ENCODE measurements around the gene CSF1.
"Not testable (repeated sequence)": the region's sequence is repeated elsewhere in the genome, so short reads cannot be mapped to it uniquely, and the experiment has no call there.

The CSF1 gene

DNA sequence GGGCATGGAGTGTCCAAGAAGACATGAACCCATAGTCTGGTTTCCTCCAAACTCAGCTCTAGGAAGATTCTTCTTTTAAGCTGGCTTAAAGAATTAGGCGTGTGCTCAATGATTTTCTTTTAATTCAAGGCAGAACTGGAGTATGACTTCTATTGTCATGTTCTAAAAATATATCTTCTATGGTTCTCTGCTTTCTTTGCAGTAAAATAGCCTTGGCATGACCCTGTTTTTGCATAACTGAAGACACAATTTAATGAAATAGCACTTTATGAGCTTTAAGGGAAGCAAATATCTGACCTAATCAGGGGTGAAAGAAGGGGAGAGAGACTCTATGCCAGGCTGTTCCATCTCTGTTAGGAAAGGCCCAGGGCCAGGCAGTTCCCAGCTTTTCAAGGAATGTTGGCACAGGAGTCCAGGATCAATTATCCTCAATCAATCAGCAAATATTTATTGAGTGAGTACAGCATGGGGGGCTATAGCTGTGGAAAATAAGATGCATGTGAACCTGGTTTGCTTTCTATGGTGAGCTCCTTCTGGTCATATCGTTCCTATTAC lies 7.2 kb upstream of the CSF1 start:
- DNase-seq = no peak

DNA sequence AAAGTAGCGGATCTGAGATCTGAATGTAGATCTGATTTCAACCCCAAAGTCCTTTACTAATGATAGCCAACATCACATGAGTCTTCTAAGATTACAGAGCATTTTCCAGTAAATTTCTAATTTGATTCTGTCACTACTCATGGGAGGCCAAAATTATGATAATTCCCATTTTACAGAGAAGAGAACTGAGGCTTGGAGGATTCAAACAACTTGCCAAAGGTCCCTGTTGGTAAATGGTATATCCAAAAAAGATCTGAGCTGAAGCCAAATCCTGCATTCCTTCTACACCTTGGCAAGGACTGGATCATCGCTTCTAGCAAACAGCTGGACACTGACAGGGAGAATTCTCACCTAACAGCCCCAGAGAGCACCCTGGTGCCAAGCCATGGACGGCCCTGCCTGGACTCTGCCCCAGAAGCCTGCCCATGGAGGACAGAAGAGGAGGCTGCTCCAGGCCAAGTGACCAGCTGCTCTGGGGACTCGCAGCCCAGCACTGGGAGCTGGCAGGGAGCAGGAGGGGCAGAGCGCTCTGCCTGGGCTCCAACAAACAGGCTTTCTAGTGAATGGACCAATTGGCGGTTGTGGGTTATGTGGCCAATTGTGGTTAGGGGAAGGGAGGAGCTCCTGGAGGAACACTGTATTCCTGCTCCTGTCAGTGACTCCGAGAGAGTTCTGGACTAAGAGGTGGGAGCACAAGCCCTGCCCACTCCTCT lies 6.4 kb upstream of the CSF1 start:
- no peak for DNase-seq

DNA sequence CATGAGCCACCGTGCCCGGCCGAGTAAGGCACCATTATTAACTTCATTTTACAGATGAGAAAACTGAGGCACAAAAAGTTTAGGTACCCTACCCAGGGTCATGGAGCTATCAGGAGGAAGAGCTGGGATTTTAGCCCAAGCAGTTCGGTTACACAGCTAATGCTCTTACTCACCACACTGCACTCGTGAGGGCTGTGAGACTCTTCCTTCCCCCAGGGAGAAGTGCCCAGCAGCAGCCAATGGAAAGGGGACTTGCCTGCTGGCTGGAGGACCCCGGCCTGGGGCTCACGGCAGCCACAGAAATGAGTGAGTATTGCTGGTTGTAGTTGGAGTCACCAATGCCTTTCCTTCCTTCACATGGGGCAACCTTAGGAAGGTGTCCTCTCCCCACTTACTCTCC lies 5.2 kb upstream of the CSF1 start:
- no peak for DNase-seq

DNA sequence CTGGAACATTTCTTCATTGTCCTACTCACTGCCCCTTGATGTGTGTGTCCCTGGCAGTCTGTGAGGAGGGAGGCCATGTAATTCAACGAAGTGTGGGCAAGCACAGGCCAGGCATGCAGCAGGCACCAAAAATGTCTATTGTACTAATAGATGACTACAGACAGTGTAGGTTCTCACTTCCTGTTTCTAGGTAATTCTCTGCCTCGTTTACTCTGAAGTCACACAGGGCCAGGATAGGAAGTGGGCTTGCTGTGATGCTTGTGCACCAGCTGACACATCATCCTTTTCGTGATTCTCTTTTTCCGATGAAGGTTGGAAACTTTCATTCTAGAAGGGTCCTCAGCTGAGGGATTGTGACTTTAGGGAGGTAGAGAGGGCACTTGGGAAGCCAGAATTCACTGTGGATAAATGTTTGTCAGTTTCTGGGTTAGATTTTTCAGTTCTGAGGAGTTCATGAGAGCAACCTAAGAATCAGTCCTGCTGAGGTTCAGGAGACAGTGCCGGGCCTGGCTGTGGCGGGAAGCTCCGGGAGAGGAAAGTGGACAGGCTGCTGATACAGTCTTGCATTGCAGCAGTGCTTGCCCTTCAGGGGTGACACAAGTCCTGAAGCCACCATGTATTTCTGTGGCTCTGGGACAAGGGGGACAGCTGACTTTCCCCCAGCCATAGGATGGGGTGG lies 4.3 kb upstream of the CSF1 start:
- no peak for DNase-seq

DNA sequence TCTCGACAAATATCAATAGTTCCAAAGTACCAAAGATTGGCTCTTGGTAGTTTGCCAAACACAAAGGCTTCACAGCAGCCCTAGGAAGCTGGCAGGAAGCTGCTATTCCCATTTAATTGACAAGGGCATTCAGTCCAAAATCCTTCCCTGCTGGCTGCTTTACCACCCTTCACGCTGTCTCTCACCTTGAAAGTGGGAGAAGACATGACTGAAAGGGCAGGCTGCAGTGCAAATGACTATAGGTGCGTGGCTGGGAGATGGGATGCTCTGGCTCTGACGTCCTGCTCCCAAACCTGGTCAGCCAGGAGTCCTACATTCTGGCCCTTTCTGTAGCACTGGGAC lies 3.8 kb upstream of the CSF1 start:
- DNase-seq = no peak

DNA sequence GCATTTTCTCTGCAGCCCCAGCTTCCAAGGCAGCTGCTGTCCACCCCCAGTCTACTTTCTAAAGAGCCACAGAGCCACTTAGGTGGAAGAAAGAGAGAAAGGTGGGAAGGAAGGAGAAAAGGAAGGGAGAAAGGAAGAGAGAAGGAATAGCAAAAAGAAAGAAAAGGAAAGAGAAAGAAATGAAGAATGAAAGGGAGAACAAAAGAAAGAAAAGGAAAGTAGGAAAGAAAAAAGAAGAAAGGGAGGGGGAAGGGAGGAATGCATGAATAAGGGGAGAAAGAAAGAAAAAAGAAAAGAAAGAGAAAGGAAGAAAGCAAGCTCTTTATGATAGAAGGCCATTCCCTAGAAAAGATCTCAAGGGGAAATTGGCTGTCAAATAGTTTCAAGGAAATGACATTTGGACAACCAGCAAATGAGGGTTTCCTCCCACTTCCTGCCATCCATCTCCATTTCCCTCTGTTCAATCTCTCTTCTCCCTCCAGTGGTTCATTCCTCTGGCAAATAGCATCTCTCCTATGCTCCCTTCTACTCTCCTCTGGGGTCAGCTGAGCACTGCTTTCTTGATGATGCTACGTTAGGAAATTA lies 3.4 kb upstream of the CSF1 start:
- no peak for DNase-seq

DNA sequence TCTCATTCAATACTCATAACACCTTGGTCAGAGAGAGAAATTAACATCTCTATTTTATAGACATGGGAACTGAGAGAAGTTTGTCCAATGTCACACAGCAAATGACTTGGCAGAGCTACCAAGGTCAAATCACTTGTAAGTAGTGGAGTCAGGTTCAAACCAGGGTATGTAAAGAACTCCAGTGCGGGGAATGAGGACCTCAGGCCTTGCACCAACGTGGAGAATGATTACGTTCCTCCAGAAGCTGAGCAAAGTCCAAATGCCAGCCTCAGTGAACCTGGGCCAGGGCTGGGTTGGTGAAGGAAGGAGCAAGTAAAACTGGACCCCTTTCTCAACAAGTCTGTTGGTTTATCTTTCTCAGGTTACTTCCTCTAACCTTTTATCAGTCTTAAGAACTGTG lies 1.8 kb upstream of the CSF1 start:
- DNase-seq = no peak

DNA sequence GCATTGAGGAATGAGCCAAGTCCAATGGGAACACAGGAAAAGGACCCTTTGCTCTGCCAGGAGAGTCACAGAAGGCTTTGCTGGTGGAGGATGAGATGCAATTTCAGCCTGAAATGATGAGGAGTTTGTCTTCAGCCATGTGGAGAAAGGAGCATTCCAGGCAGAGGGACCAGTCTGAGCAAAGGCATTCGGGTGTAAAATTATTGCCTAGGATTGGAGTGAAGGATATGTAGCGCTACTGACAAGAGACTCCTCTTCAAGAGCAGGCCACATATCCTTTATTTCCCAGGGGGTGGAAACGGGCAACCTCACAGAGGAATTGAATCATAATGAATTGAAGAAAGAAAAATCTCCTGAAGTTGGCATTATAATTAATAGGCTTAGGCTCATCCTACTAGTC lies 1.1 kb upstream of the CSF1 start:
- DNase-seq = no peak

DNA sequence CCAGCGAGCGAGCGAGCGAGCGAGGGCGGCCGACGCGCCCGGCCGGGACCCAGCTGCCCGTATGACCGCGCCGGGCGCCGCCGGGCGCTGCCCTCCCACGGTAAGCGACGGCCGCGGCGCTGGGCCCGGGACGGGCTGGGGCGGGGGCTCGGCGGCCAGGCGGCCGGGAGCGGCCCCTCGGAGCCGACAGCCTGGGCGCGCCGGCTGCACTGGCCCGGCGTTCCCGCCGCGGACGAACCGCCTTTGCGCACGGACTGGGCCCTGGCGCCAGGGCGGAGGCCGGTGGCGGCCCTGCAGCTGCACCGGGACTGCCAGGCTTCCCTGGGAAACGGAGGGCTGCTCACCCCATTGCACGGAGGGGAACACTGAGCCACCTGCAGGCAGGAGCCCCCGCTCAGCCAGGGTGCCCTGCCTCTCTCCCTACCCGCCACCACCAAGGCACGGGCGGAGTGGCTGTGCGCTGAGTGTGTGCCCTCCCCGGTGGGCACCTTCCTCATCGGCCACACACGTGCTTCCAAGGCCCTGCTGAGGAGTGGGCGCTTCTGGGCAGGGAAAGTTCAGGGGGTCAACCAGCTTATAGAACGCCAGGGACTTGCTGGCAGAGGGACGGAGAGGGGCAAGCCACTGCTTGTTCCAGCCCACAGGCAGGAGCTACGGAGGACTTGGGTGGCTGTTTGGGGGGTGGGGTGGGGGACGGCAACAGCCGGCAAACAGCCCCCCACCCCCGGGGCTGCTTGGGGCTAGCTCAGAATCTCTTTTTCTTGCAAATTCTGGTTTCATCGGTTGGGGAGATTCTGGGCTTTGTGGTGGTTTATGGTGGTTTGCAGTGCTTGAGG lies 532 bp downstream of the CSF1 start:
- DNase-seq = no peak

DNA sequence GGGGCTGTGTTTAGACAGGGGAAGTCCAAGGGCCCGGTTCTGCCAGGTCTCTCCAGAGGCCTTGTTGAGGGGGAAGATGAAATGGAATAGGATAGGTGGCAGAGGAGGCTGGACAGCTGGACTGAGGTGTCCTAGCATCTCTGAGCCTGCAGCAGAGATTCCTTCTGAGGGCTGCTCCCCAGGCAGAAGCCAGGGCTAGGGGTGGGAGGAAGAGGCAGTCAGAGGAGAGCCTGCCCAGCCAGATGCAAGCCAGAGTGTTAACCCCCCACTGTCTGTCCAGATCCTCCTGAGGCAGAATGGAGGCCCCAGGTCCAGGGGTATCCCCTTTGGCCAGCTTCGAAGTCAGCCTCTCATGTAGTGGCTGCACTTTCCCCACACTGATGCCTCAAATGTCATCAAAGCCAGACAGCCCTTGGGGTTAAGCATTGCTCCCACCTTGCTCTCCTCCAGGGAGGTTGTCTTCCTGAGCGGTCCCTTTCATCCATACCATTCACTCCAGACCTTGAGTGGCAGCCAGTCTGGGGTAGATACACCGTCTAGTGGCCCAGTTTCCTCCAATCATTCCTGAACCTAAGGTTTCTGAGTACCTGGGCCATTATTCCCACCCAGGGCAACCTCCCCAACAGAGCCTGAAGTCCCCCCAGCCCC lies 1.7 kb downstream of the CSF1 start:
- no peak for DNase-seq

DNA sequence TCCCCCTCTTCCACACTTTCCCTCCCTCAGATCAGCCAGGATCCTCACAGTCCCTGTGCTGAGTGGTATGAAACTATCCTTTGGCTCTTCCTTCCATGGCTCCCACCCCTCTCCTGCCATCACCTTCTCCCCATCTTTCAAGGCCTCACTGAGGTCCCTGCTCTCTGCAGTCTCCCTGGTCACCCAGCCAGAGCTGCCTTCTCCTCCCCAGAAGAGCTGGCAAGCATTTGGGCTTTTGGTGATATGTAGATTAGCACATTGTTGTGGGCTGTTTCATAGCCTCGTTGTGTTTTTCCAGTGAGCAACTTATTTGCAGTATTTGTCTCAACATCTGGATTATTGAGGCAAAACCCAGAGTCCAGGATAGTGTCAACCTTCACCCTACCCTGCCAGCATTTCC lies 2.2 kb downstream of the CSF1 start:
- no peak for DNase-seq

DNA sequence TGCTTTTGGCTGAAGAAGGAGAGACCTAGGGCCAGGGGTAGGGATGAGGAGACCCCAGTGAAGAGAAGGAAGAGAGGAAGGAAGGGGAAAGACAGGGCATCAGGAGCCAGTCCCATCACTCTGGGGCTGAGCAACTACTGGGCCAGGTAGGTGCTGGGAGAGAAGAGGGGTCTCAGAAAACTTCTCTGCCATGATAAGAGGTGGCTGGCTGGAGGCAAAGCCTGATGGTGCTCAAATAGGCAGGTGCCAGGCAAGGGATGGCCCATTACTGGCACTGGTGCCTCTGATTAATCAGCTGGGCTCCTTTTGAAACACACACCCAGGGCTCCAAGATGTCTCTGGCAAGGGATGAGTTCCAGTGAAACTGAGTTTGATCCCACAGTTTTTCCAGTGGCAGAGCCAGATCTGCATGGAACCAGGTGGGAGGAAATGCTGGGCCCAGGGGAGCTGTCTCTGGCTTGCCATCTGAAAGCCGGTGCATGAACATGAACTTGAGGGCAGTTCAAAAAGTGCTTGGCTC lies 2.8 kb downstream of the CSF1 start:
- DNase-seq = no peak

DNA sequence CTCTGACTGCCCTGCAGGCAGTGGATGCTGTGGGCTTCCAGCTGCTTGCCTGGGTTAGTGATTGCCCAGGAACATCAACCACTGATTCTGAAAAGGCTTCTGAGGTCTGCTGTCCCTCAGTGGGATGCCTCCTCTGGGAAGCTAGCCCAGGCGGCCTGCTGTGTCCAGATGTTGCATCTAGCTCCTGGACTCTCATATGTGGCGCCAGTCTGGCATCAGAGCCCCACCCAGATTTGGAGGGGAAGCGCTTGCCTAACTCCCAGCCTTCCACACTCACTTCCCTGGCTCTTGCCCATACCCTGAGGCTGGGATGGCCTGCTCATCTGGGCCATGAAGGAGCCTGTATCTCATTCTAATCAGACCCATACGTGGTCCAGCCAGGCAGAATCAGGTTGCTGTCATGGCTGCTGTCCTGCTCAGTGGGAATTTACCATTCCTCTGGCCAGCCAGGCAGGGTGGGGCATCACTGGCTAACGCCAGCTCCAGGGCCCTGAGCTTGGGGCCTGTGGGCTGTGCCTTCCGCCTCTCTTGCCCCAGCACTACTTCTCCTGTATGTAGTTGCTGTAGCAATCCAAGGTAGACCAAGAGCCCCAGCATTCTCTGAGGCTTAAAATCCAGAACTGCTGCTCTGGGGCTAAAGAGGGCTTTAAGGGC lies 4.1 kb downstream of the CSF1 start:
- no peak for DNase-seq

DNA sequence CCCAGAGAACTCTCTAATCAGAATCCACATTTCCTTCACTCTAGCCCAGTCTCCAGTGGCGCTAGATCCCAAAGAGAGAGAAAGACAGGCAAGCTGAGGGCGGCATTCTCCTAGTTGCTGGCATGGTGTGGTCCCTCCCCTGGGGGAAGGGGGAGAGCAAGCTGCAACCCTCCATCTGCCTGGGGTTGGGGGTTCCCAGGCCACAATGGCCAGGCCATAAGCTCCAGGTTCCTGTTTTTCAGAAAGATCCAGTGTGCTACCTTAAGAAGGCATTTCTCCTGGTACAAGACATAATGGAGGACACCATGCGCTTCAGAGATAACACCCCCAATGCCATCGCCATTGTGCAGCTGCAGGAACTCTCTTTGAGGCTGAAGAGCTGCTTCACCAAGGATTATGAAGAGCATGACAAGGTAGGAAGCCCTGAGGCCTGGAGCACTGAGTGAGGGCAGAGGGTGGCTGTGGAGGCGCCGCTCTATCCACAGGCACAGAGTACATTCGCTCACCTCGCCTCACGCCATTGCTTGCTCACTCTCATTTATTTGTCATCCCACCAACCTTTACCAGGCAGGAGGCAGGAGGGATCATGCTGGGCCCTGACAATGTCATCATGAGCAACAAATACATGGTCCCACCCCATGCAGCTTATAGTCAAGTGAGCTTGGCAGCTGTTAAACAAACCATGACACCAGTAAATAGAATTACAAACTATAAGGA lies 6.6 kb downstream of the CSF1 start:
- DNase-seq = no peak

DNA sequence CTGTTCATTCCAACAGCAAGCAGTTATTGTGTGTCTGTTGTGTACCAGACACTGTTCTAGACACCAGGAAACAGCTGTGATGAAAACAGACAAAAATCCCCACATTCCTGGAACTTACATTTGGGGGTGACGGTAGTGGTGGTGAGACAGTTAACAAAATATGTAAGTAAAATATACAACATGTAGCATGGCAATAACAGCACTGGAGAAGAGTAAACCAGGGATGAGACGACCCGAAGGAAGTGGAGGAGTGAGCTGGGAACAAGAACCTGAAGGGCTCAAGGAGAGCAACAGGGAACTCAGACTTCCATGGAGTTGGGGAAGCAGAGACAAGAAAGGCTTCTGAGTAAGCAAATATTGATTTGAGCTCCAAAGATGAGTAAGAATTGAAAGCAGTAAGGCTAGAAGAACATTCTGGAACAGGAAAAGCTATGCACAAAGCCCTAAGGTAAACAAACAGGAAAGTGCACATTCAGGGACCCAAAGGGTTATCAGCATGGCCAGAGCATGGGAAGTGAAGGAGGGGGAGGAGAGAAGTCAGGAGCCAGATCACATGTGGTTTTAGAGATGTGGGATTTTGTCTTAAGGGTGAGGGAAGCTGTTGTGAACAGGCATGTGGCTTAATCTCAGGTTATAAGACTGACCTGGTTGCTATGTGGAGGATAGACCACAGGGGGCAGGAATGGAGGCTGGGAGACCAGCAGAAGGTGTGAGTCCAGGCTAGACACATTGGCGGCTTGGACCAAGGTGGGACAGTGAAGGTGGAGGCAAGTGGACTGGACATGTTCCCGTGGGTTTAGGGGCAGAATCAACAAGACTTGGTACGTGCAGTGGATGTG lies 7.3 kb downstream of the CSF1 start:
- no peak for DNase-seq

DNA sequence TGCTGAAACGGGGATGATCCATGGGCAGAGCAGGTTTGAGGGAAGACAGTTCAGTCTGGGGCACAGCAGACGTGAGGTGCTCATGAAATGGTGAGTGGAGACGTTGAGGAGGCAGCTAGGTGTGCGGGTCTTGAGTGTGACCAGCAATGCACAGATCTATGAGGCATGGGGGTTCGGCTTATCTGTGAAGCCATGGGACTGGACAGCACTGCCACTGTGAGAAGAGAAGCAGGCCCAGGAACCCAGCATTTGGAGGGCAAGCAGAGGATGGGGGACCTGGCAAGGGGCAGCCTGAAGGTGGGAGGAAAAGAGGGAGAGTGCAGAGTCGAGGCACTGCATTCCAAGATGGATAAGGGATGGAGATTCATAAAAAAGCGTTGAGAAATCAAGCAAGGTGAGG lies 8.0 kb downstream of the CSF1 start:
- DNase-seq = no peak

DNA sequence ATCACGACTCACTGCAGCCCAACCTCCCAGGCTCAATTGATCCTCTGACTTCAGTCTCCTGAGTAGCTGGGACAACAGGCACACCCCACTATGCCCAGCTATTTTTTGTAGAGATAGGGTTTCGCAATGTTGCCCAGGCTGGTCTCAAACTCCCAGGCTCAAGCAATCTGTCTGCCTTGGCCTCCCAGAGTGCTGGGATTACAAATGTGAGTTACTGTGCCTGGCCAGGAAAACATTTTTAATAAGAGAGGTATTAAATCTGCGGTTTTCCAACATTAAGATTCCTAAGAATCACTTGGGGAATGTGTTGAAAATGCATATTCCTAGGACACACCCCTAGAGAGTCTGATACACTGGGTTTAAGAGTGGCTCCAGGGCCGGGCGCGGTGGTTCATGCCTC lies 8.7 kb downstream of the CSF1 start:
- DNase-seq = no peak

DNA sequence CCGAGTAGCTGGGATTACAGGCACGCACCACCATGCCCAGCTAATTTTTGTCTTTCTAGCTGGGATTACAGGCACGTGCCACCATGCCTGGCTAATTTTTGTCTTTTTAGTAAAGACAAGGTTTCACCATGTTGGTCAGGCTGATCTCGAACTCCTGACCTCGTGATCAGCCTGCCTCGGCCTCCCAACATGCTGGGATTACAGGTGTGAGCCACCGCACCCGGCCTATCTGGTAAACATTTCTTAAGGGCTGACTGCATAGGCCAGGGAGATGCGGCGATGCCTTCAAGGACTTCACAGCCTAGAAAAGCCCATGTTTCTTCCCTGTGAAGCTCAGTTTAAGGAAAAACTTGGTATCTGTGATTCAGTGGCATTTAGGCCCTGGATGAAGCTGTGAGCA lies 9.7 kb downstream of the CSF1 start:
- not testable (repeated sequence) for DNase-seq

DNA sequence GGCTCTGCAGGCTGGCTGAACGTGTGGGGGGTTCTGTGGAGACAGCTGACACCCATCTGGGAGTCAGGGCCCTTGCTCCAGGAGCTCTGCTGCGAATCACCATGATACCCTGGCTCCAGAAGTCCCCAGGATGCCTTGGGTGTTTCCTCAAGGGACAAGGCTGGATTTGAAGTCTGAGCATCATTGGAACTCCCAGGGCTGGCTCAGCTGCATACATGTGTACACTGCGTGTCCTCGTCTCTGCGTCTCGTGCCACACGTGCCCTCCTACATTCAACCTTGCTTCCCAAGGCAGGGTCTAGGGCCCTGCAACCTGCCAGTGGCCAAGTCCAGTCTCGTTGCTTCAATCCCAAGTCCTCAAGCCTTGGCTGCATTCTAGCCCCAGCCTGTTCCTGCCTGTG lies 11.7 kb downstream of the CSF1 start:
- DNase-seq = no peak

DNA sequence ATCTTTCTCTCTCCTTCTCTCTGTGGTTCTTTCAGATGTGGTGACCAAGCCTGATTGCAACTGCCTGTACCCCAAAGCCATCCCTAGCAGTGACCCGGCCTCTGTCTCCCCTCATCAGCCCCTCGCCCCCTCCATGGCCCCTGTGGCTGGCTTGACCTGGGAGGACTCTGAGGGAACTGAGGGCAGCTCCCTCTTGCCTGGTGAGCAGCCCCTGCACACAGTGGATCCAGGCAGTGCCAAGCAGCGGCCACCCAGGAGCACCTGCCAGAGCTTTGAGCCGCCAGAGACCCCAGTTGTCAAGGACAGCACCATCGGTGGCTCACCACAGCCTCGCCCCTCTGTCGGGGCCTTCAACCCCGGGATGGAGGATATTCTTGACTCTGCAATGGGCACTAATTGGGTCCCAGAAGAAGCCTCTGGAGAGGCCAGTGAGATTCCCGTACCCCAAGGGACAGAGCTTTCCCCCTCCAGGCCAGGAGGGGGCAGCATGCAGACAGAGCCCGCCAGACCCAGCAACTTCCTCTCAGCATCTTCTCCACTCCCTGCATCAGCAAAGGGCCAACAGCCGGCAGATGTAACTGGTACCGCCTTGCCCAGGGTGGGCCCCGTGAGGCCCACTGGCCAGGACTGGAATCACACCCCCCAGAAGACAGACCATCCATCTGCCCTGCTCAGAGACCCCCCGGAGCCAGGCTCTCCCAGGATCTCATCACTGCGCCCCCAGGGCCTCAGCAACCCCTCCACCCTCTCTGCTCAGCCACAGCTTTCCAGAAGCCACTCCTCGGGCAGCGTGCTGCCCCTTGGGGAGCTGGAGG lies 12.7 kb downstream of the CSF1 start:
- no peak for DNase-seq

All from NCI-H446 treated with DMSO at 0.1 percent for 48 hours (cell line).